Gastroesophageal sphincter (tissue), 4 donors: ENCODE measurements around the gene FOXE1. TPM values are rescaled to one million over a fixed set of nuclear protein-coding genes. Genes with fewer than 3 reads are reported as not detected.

Experiments used
- ATAC-seq: fragments of 150-250 bp; one replicate; pipeline ENCODE4 v1.9.1; 2016; ENCODE audit warnings: mild to moderate bottlenecking, moderate library complexity
- H3K27ac ChIP-seq, 4 donors: fragments of 200-600 bp; sonication (generic) in 3 of 4; 1 replicate in 3 of 4; 2 replicates in 1 of 4; pipeline ENCODE4 v1.5.1; 2016 to 2019
- H3K27me3 ChIP-seq: fragments of 200-600 bp; sonication (generic); one replicate; pipeline ENCODE4 v1.5.1; 2019
- H3K36me3 ChIP-seq, 2 donors: fragments of 200-600 bp; sonication (generic); one replicate each; pipeline ENCODE4 v1.5.1; 2019; ENCODE audit warnings: control low read depth in 1 of 2
- H3K4me1 ChIP-seq, 3 donors: fragments of 200-600 bp; sonication (generic); 1 replicate in 2 of 3; 2 replicates in 1 of 3; pipeline ENCODE4 v1.5.1; 2016 to 2019; ENCODE audit warnings: control low read depth in 2 of 3
- H3K4me3 ChIP-seq, 2 donors: fragments of 200-600 bp; sonication (generic); one replicate each; pipeline ENCODE4 v1.5.1; 2019; ENCODE audit warnings: mild to moderate bottlenecking in 1 of 2, moderate library complexity in 1 of 2
- H3K9me3 ChIP-seq, 3 donors: fragments of 200-600 bp; sonication (generic); one replicate each; pipeline ENCODE4 v1.5.1; 2017 to 2019; ENCODE audit warnings: control low read depth in 2 of 3
- CTCF ChIP-seq, 4 experiments: fragments of 200-600 bp in 2 of 4; fragments of 450-650 bp in 2 of 4; sonication (generic) in 1 of 4; IDR thresholded peaks; one replicate each; pipeline ENCODE4 v1.5.1; 2017 to 2019; ENCODE audit warnings: antibody characterized with exemption in 4 of 4, mild to moderate bottlenecking in 2 of 4, moderate library complexity in 2 of 4
- EP300 ChIP-seq: sonication (generic); formaldehyde crosslinking; IDR thresholded peaks from one replicate; pipeline ENCODE4 v1.6.1; 2017; ENCODE audit warnings: antibody characterized with exemption, mild to moderate bottlenecking
- POLR2A ChIP-seq, 2 donors: fragments of 450-650 bp; IDR thresholded peaks; one replicate each; pipeline ENCODE4 v1.6.1; 2017; ENCODE audit warnings: antibody characterized with exemption in 2 of 2, mild to moderate bottlenecking in 2 of 2, moderate library complexity in 1 of 2
- POLR2AphosphoS5 ChIP-seq: sonication (generic); formaldehyde crosslinking; IDR thresholded peaks from one replicate; pipeline ENCODE4 v1.6.1; 2017; ENCODE audit warnings: antibody characterized with exemption
- WGBS, 2 donors: methylation state at CpG; one replicate each; pipeline ENCODE4 v1.1.5; 2018; ENCODE audit warnings: low coverage in 1 of 2; 5-methylcytosine and 5-hydroxymethylcytosine counted together
- total RNA-seq, 4 donors: library from RNA; depleted of rRNA; stranded (reverse); fragments of >200 nt; gene quantifications; one replicate each; pipeline ENCODE4 v1.1.0, GENCODE V29; 2016

Gene FOXE1
- total RNA-seq, 4 donors from 2014 or later: 0.08 to 0.79 TPM; not detected in 2

DNA sequence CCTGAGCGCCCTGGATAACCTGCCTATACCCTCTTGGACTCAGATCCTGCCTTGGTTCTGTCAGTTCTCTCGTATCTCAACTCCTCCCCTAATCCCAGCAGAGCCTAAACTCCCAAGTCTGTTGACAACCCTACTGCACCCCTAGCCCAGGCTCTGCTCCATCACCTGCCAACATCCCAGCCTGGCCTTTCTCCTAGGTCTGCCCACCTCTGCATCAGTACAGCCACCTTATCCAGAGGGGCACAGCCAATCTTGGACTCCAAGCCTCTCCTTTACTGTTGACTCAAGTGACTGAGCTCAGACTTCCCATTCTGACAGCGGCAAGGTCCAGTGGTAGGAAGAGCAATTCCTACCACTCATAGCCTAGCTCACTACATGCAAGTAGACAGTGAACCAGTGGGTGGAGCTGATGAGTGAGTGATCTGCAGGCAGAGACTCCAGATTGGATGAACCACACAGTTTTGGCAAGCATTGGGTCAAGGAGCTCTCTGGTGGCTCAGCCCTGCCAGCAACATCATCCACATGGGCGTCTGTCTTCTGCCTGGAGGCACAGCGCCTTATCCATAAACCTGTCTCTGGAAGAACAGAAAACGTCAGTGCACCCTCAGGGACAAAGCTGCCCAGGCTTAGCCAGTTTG is 42.8 kb downstream of the FOXE1 start:
- no peak overlapping the region for H3K4me3 ChIP-seq
- 76 to 100% methylated on average over 2 to 5 of the region's 6 CpGs for WGBS, 2 donors
- peaks cover 0 to 53% of the 10 kb centered on the region in 2 donors for H3K36me3 ChIP-seq
- H3K9me3 ChIP-seq: peaks cover 0 to 15% (median 0%) of the 10 kb centered on the region in 3 donors
- TF ChIP-seq POLR2AphosphoS5 (no peak), EP300 (no peak), CTCF (IDR thresholded peaks at IDR 0.05) (no peak), POLR2A (IDR thresholded peaks at IDR 0.05) (no peak)
- H3K27me3 ChIP-seq: no peaks in the 10 kb centered on the region
- no peak overlapping the region for H3K27ac ChIP-seq
- peaks cover 0 to 4% (median 0%) of the 10 kb centered on the region in 3 donors for H3K4me1 ChIP-seq
- no peak for ATAC-seq

DNA sequence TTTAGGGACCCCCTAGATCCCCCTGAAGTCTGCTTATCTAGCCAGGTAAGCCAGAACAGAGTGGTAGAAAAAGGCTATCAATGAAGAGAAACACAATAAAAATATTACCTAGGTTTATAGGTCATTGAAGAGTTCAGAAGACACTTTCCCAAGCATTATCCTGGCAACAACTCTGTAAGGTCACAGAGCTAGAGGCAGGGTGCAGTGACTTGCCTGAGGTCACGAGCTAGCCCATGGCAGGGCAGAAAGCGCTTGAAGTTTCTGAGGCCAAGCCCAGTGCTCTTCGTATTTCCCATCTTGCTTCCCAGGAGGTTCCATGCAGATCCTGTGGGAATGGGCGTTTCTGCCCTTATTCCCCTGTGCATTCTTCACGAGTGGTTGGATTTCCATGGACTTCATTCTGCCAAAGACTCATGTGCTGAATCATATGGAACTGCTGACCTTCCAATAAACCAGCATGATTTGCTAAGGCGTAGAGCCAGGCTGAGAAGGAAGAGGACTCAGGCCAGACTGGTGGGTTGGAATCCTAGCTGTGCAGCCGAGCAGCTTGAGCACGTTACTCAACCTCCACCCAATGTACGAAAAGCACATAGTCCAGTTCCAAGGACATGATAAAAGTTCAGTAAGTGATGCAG is 47.2 kb downstream of the FOXE1 start:
- Histone ChIP-seq H3K27me3 (no peaks in the 10 kb centered on the region), H3K9me3 (no peaks in the 10 kb centered on the region), H3K4me1 (peaks cover 0 to 13% (median 0%) of the 10 kb centered on the region in 3 donors), H3K4me3 (no peak overlapping the region), H3K36me3 (peaks cover 0 to 69% of the 10 kb centered on the region in 2 donors), H3K27ac (no peak overlapping the region)
- TF ChIP-seq EP300 (no peak), CTCF (IDR thresholded peaks at IDR 0.05) (no peak), POLR2A (IDR thresholded peaks at IDR 0.05) (no peak), POLR2AphosphoS5 (no peak)
- 82 to 95% methylated on average over 6 to 9 of the region's 9 CpGs for WGBS, 2 donors
- ATAC-seq: no peak

- TF ChIP-seq POLR2A (IDR thresholded peaks at IDR 0.05): no peak
- TF ChIP-seq POLR2AphosphoS5: no peak
- TF ChIP-seq CTCF (IDR thresholded peaks at IDR 0.05): peak; percentile 61 to 71 (median 67)
- peaks cover 0 to 19% (median 0%) of the 10 kb centered on the region in 3 donors for H3K4me1 ChIP-seq
- H3K9me3 ChIP-seq: no peaks in the 10 kb centered on the region
- no peak overlapping the region for H3K4me3 ChIP-seq
- peaks cover 0 to 66% of the 10 kb centered on the region in 2 donors for H3K36me3 ChIP-seq
- no peak overlapping the region for H3K27ac ChIP-seq
- no peak for ATAC-seq
- H3K27me3 ChIP-seq: no peaks in the 10 kb centered on the region
- 31 to 37% methylated on average over 3 to 5 of the region's 5 CpGs for WGBS, 2 donors
Observed at GRCh38 chr9:97900738-97901565, 47.9 kb downstream of the FOXE1 start.

DNA sequence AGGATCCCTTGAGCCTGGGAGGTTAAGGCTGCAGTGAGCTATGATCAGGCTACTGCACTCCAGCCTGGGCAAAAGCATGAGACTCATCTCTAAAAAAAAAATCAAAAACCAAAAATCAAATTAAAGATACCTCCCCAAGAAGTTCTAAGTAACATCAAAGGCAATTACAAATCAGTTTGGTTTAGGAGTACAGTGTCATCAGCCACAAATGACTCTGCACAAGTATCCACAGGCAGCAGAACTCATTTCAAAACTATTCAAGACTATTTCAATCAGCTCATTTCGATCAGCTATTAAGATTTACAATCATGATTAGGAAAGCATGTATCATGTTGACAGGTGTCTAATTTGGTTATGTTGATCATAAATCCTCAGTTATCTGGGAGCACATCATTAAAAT is 50.2 kb downstream of the FOXE1 start:
- ATAC-seq: no peak
- TF ChIP-seq CTCF (IDR thresholded peaks at IDR 0.05): no peak
- TF ChIP-seq POLR2A (IDR thresholded peaks at IDR 0.05): no peak
- no peak for TF ChIP-seq POLR2AphosphoS5
- TF ChIP-seq EP300: no peak
- Histone ChIP-seq H3K4me1 (peaks cover 0 to 38% (median 0%) of the 10 kb centered on the region in 3 donors), H3K36me3 (peaks cover 0 to 67% of the 10 kb centered on the region in 2 donors), H3K27ac (no peak overlapping the region), H3K27me3 (no peaks in the 10 kb centered on the region), H3K9me3 (no peaks in the 10 kb centered on the region), H3K4me3 (no peak overlapping the region)
- 67 to 100% methylated on average over 1 of the region's 1 CpG for WGBS, 2 donors
